Keratinocyte (primary cell): ENCODE data around the gene KRTAP4-11.
"Not testable (repeated sequence)": the region's sequence is repeated elsewhere in the genome, so short reads cannot be mapped to it uniquely, and the experiment has no call there.

ENCODE experiments used
- EZH2 ChIP-seq: IDR thresholded peaks from one replicate; pipeline ENCODE4 v1.6.1; 2012; ENCODE audit warnings: inconsistent platforms, mild to moderate bottlenecking, low read length, moderate library complexity
- TF ChIP-seq, protein P1 (sequence below), 3 experiments: IDR thresholded peaks in 1 of 3; conservative IDR thresholded peaks in 1 of 3; optimal IDR thresholded peaks in 1 of 3; 2 replicates in 2 of 3; 3 replicates in 1 of 3; pipeline versions ENCODE3 to v1.5.1; 2011; ENCODE audit warnings: low read length in 3 of 3, mild to moderate bottlenecking in 3 of 3, moderate library complexity in 2 of 3, control low read depth in 1 of 3, inconsistent platforms in 1 of 3; ENCODE audit not compliant: insufficient read depth in 2 of 3; ENCODE audit errors: extremely low read depth in 1 of 3

DNA sequence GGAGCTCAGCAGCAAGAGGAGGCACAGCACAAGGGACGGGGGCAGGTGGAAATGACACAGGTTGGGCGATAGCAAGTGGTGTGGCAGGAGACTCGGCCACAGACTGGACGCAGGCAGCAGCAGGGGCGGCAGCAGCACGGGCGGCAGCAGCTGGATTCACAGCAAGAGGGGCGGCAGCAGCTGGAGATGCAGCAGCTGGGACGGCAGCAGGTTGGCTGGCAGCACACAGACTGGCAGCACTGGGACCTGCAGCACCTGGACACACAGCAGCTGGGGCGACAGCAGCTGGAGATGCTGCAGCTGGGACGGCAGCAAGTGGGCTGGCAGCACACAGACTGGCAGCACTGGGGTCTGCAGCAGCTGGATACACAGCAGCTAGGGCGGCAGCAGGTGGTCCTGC lies 21.7 kb upstream of the KRTAP4-11 start:
- not testable (repeated sequence) for TF ChIP-seq EZH2
- TF ChIP-seq, protein P1, sequence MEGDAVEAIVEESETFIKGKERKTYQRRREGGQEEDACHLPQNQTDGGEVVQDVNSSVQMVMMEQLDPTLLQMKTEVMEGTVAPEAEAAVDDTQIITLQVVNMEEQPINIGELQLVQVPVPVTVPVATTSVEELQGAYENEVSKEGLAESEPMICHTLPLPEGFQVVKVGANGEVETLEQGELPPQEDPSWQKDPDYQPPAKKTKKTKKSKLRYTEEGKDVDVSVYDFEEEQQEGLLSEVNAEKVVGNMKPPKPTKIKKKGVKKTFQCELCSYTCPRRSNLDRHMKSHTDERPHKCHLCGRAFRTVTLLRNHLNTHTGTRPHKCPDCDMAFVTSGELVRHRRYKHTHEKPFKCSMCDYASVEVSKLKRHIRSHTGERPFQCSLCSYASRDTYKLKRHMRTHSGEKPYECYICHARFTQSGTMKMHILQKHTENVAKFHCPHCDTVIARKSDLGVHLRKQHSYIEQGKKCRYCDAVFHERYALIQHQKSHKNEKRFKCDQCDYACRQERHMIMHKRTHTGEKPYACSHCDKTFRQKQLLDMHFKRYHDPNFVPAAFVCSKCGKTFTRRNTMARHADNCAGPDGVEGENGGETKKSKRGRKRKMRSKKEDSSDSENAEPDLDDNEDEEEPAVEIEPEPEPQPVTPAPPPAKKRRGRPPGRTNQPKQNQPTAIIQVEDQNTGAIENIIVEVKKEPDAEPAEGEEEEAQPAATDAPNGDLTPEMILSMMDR (optimal IDR thresholded peaks at IDR 0.05 in 1 of 3, IDR thresholded peaks at IDR 0.05 in 1 of 3, conservative IDR thresholded peaks at IDR 0.05 in 1 of 3; ENCODE audit: extremely low read depth in 1 of 3, insufficient read depth in 2 of 3, low read length in 3 of 3) = not testable (repeated sequence)
